ENCODE results near the gene WWC1.
"Not testable (repeated sequence)": the region's sequence is repeated elsewhere in the genome, so short reads cannot be mapped to it uniquely, and the experiment has no call there.

WWC1 gene

DNA sequence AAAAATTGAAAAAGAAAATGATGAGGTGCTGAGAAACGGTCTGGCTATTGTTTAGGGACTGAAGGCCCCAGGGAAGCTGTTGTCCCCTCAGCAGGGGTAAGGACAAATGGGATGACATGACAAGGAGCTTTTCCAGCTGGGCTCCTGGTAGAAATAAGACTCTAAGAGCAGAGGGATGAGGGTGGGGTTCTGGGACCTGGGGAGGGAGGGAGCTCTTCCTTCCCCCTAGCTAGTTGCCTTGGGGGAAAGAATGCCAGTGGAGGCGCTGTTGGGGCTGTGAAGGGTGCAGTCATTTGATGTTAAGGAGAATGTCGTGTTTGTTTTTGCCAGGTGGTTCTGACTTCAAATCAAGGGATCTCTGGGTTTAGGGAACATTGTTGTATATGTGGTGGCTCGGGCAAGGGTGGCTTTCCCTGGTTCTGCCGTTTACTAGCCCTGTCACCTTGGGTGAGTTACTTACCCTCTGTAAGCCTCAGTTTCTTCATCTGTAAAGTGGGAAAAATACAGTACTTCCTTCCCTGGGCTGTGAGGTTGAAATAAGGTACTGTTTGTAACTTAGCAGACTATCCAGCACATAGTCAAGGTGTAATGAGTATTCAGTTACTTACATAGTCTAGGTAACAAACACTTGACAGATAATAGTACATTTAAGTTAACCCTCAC, 47.8 kb downstream of the WWC1 start:
- DNase-seq: no peak

- not testable (repeated sequence) for DNase-seq
Observed at GRCh38 chr5:168339772-168340140, 48.3 kb downstream of the WWC1 start.

GRCh38 chr5:168340487-168340886, 49.0 kb downstream of the WWC1 start:
- no peak for DNase-seq

GRCh38 chr5:168341178-168341577, 49.7 kb downstream of the WWC1 start:
- DNase-seq: no peak

DNA sequence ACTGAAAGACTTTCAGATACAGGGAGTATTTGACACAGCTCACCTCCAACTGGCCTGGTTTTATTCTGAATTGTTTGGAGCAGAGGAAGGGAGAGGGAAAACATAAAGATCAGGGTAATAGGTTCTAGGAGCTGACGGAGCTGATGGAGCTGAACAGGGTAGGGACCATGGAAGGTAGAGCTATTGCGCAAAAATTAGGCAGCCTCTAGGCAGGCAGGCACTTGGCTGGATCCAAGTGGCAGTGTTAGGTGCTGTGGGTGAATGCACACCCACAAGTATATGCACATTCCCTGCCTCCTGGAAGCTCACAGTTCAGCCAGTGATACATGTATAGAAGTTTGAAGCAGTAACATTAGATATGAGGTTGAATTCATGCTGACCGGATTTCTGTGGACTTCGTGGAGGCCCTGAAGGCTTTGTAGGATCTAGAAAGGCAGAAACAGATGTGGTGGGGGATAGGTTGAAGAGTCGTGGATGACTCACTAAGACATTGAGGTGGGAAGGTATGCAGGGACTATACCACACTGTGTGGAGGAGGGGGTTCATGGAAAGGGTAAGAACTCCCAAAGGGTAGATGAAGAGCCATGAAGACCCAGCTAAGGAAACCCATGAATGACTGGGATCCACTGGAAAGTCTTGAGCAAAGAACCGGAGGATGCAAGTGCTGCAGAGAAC, 50.8 kb downstream of the WWC1 start:
- no peak for DNase-seq

- DNase-seq: no peak
Observed at GRCh38 chr5:168342985-168343384, 51.5 kb downstream of the WWC1 start.

GRCh38 chr5:168346417-168346816, 55.0 kb downstream of the WWC1 start:
- DNase-seq: no peak

- DNase-seq: no peak
Observed at GRCh38 chr5:168347368-168348083, 56.1 kb downstream of the WWC1 start.

GRCh38 chr5:168348084-168348414, 56.6 kb downstream of the WWC1 start:
- no peak for DNase-seq

DNA sequence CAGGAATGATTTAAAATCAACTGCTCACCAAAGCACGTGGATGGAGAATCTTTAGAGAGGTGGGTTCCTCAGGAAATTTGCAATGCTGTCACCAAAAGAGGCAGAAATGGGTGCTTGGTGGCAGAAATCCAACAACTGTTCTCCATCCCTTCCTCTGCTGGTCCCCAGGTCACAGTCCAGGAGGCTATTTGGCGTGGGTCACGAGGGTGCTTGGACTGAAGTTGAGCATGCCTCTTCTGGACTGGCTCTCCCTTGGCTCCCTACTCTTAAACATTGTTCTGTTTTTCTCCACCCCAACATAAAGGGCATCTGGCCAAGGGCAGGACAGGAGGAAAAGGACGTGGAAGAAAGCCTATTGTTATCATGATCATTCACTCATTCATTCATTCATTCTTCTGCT, 58.9 kb downstream of the WWC1 start:
- no peak for DNase-seq

DNA sequence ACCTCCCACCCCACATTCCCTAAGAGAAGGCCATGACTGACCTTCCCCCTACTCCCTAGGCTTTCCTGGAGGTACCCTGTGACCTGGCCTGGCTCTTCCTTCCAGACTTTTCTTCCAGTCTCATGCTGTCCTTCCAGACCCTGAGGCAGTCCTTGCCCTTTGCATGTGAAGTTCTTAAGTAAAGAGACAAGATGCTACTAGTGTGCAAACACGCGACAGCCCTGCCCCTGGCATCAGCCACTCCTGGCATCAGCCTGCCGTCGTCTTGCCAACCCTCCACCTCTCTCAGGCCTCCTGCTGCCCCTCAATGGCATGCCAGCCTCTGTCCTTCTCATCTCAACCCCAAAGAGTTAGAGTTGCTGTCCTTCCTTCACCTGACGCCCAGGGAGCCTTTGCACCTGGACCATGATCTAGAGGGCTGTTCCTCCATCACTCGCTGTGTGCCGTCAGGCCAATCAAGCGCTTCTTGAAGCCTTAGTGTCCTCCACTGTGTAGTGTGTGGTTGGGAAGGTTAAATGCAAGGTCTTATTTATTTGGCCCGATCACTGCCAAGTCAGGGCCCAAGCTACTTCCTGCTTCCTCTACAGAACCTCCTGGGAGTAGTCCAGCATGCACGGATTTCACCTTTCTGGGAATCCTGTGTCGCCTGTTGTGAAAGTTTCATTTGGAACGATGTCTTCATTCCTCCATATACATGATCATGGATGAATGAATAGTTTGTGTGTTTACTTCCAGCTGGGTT, 61.9 kb downstream of the WWC1 start:
- no peak for DNase-seq

DNA sequence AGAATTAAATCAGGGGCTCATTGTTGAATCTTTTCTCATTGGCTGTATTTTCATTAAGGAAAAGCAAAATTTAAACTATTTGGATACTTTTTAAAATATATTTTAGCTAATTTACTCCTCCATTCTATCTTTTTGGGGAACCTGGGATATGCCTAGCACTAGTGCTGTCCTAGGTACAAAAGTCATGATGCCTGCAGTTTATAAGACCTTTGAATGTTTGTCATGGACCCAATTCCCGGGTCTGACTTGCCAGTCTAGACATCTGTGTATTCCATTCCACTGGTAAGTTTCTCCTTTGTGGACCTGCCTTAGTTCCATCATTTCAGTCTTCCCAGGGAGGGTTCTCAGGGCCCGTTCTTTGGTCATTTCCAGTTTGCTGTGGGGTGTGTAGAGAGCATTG, 63.0 kb downstream of the WWC1 start:
- DNase-seq: no peak

GRCh38 chr5:168356171-168356570, 64.7 kb downstream of the WWC1 start:
- no peak for DNase-seq

GRCh38 chr5:168356592-168356991, 65.1 kb downstream of the WWC1 start:
- no peak for DNase-seq

GRCh38 chr5:168357876-168358275, 66.4 kb downstream of the WWC1 start:
- DNase-seq: no peak

GRCh38 chr5:168359820-168360460, 68.5 kb downstream of the WWC1 start:
- no peak for DNase-seq

DNA sequence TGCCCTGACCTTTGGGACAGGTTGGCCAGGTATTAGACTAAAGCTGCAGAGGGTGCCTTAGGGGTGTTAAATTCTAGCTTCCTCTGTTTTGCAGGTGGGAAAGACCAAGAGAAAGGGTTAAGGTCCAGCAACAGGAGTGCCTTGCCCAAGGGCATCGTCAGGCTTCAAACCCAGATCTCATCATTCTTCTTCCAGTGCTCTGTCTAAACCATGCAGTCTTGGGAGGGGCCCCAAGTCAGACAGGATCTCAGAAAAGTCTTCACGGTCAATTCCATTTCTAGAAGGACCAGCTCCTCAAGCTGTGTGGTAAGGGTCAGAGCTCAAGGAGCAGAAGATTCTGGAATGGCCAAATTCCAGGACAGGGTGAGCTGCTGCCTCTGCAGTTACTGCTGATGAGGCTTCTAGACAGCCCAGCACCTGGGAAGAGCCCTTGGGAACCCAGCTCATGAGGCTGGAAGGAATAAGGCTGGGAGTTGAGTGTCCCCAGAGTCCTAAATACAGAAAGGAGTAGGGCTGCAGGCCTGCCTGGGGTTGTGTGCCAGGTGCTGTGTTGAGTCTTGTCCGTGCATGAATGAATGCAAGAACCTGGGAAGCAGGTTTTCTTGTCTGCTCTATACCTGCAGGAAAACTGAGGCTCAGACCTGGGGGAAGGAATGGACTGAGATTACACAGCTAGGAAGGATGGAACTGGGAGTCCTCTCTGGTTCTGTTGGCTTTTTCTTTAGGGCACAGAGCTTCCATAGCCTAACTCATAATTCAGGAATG, 69.3 kb downstream of the WWC1 start:
- no peak for DNase-seq

- DNase-seq: no peak
Observed at GRCh38 chr5:168362097-168362885, 70.8 kb downstream of the WWC1 start.

DNA sequence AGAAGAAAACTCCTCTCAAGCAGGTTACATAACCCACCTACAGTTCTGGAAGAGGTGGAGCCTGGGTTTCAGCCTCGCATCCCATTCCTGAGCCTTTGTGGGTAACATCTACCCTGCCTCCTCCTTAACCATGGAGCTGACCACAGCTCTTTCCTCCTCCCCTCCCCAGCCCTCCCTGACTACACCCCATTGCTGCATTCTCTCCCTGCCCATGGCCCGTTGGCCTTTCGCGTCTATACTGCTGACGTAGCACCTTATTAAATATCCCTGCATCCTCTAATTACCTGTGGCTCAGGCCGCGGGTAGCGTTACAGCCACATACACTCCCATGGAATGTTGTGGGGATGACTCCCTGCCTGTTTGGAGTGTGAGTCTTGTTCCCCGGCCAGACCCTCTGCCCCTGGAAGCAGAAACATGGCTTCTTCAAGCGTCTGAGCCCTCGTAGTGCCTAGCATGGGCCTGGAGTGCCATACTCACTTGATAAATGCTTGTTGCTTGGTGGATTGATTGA, 72.8 kb downstream of the WWC1 start:
- no peak for DNase-seq

GRCh38 chr5:168364750-168365550, 73.5 kb downstream of the WWC1 start:
- DNase-seq: no peak
